Sigmoid colon (tissue), 4 donors: Measurements from ENCODE around the gene SYT8.

Experiments used
- CTCF ChIP-seq, 4 experiments: fragments of 450-650 bp in 3 of 4; fragments of 200-600 bp in 1 of 4; IDR thresholded peaks; one replicate each; pipeline ENCODE4 v1.5.1; 2016 to 2019; ENCODE audit warnings: antibody characterized with exemption in 4 of 4, mild to moderate bottlenecking in 3 of 4, moderate library complexity in 2 of 4
- EP300 ChIP-seq, 4 donors: sonication (generic); formaldehyde crosslinking; IDR thresholded peaks; one replicate each; pipeline ENCODE4 v1.6.1; 2017; ENCODE audit warnings: antibody characterized with exemption in 4 of 4
- POLR2A ChIP-seq, 2 donors: fragments of 450-650 bp; IDR thresholded peaks; one replicate each; pipeline ENCODE4 v1.6.1; 2016; ENCODE audit warnings: antibody characterized with exemption in 2 of 2, mild to moderate bottlenecking in 2 of 2, moderate library complexity in 2 of 2
- POLR2AphosphoS5 ChIP-seq, 4 donors: sonication (generic); formaldehyde crosslinking; IDR thresholded peaks; one replicate each; pipeline ENCODE4 v1.6.1; 2017; ENCODE audit warnings: antibody characterized with exemption in 4 of 4

- TF ChIP-seq CTCF (IDR thresholded peaks at IDR 0.05), result no peak
- TF ChIP-seq POLR2A (IDR thresholded peaks at IDR 0.05), result no peak
- no peak for TF ChIP-seq POLR2AphosphoS5 (IDR thresholded peaks at IDR 0.05)
- no peak for TF ChIP-seq EP300 (IDR thresholded peaks at IDR 0.05)
These were observed 29.4 kb downstream of the SYT8 start for GRCh38 chr11:1864231-1864630.
